HG03064 (cell line): ENCODE data around the gene RAD9A.
"Not testable (repeated sequence)": the region's sequence is repeated elsewhere in the genome, so short reads cannot be mapped to it uniquely, and the experiment has no call there.

Source experiments
- ATAC-seq: cut with Tn5 transposase; IDR thresholded peaks from one replicate; pipeline ENCODE4 v1.9.1; 2021; ENCODE audit warnings: low read depth; ENCODE audit not compliant: unreplicated experiment

RAD9A gene

GRCh38 chr11:67393990-67394389 is 2.2 kb downstream of the RAD9A start:
- ATAC-seq: no peak

DNA sequence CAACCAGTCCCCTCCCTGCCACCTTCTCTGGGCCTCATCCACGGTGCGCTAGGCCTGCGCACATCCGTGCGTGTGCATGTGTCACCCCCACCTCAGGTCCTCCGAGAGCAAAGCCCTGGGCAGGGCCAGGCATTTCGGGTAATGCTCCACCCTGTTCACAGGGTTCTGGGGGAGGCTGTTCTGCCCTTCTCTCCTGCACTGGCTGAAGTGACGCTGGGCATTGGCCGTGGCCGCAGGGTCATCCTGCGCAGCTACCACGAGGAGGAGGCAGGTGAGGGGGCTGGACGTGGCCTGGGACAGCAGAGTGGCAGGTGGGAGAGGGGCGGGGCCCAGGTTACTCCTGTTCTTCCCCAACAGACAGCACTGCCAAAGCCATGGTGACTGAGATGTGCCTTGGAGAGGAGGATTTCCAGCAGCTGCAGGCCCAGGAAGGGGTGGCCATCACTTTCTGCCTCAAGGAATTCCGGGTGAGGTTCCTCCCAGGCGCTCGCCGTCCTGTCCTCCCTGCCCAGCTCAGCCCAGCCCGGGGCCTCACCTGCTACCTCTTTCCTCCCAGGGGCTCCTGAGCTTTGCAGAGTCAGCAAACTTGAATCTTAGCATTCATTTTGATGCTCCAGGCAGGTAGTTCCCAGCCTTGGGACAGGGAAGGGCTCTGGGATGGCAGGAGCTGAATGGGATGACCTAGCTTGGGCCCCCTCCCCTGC is 3.9 kb downstream of the RAD9A start:
- ATAC-seq: no peak

- no peak for ATAC-seq
Observed at GRCh38 chr11:67396259-67396581, 4.4 kb downstream of the RAD9A start.

- ATAC-seq: no peak
Observed at GRCh38 chr11:67396587-67397389, 5.0 kb downstream of the RAD9A start.

DNA sequence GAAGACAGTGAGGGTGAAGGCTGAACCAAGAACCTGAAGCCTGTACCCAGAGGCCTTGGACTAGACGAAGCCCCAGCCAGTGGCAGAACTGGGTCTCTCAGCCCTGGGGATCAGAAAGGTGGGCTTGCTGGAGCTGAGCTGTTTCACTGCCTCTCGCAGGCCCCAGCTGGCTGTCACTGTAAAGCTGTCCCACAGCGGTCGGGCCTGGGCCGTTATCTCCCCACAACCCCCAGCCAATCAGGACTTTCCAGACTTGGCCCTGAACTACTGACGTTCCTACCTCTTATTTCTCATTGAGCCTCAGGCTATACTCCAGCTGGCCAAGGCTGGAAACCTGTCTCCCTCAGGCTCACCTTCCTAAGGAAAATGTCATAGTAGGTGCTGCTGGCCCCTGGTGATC is 5.8 kb downstream of the RAD9A start:
- no peak for ATAC-seq

DNA sequence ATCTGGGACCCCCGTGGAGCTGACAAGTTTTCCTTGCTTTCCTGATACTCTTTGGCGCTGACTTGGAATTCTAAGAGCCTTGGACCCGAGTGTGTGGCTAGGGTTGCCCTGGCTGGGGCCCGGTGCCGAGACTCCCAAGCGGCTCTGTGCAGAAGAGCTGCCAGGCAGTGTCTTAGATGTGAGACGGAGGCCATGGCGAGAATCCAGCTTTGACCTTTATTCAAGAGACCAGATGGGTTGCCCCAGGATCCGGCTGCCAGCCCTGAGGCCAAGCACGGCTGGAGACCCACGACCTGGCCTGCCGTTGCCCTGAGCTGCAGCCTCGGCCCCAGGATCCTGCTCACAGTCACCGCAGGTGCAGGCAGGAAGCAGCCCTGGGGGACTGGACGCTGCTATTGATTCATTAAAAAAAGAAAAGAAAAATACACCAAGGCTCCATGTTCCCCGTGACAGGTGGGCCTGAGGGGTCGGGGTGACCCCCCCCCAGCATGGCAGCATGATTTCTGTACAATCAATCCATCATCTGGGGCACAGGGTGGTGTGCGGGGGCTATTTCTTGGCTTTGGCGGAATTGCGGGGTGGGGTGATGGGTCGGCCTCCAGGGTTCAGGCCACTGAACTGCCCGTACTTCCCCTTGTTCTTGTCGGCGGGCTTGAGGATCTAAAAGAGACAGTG is 6.3 kb downstream of the RAD9A start:
- no peak for ATAC-seq

DNA sequence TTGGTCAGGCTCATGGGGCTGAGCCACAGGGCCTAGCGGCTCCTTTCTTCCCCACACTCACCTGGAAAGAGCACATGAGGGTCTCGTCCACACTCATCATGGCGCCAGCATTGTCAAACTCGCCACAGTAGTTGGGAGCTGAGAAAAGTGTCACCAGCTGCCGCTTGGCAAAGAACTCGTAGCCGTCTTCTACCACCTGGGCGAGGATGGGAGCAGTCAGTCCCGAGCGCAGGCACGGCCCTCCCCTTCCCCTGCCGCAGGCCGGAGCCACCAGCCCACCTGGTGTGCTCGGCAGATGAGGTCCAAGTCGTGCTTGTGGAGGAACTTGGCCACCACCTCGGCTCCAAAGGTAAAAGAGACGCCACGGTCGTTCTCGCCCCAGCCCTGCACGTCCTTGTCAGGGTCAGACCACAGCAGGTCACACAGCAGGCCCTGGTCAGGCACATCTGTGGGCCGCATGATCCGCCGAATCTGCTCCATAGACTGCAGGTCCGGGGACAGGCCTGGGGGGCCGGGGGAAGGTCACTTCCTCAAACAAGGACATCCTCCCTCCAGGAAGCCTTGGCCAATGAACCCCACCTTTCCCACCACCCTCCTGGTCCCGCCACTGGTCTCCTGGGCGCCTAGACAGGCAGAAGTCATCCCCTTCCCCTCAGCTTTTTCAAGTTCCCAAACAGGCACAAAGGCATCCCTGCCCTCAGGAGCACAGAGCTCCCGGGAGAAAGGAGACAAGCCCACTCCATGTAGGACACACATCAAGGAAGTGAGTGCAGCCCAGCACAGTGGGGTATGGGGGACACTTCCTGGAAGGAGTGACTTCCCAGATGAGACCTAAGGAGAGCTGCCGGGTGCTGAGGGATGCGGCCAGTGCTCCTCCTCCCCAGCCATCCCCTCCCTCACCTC is 7.1 kb downstream of the RAD9A start:
- no peak for ATAC-seq

GRCh38 chr11:67400251-67400941 is 8.6 kb downstream of the RAD9A start:
- no peak for ATAC-seq

DNA sequence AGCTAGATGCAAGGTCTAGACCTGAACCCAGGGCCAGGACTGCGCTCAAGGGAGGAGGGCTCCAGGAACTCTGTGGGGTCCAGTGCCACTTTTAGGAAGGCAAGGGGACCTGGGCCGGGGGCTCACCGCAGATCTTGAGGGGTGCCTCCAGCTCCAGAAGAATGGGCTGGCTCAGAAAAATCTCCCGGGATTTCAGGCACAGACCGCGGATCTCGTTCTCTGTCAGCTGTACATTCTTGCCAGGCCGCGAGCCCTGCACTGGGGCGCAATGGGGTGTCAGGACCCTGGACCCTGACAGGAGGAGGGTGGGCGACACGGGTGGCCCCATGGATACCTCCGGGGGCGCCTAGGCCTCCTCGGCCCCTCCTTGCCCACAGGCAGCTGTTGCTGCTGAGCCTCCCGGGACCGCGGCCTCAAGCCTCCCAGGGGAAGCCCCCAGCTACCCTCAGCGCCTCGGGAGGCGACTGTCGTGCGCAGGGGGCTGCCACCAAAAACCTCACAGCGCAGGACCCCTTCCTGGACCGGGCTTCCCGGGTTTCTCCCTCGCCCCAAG is 9.2 kb downstream of the RAD9A start:
- ATAC-seq: no peak

GRCh38 chr11:67401495-67402191 is 9.9 kb downstream of the RAD9A start, which contains the start of gene PPP1CA:
Gene PPP1CA, minus strand, starts transcription at chr11:67401858. Its CDS starts 76 bp downstream, at chr11:67401782.
- peak; percentile 50 for ATAC-seq

GRCh38 chr11:67402192-67402839 is 10.5 kb downstream of the RAD9A start:
- not testable (repeated sequence) for ATAC-seq

- not testable (repeated sequence) for ATAC-seq
Observed at GRCh38 chr11:67403085-67403484, 11.3 kb downstream of the RAD9A start.

GRCh38 chr11:67404515-67405195 is 12.9 kb downstream of the RAD9A start:
- ATAC-seq: no peak

DNA sequence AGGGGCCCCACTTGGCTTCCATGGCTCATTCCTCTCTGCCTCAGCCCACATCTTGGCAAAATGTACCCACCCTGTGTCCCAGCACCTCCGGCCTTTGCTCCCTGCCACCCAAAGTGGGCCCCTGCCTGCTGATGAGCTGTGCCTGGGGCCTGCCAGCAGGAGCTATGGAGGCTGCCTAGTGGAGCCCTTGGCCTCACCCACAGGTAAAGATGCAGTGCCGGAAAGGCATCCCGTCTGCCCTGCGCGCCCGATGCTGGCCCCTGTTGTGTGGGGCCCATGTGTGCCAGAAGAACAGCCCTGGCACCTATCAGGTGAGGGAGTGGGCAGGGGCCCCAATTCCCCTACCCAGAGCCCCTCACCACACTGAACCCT is 13.4 kb downstream of the RAD9A start:
- ATAC-seq: no peak

DNA sequence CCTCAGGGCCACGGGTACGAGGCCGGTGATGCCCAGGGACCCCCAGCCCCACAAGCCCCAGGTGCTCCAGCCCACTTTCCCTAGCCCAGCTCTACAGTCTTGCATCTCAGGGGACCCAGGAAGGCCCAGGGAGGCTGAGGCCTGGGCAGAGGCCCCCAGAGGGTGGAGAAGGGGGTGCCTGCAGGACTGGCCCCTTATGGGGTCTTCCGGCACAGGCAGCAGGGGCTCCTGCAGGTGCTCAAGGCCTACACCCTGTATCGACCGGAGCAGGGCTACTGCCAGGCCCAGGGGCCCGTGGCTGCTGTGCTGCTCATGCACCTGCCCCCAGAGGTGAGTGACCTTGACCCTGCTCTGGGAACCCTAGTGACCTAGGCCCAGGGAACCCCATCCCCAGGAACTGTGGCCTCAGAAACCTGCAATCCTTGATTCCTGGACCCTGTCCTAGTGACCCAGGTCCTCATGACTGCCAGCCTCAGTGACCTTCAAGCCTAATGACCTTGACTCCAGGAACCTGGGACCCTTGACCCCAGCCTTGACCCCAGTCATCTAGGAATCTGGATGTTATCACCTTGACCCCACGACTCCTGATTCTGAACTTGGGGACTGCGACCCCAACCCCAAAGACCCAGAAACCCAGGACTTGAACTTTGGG is 14.0 kb downstream of the RAD9A start:
- ATAC-seq: no peak

DNA sequence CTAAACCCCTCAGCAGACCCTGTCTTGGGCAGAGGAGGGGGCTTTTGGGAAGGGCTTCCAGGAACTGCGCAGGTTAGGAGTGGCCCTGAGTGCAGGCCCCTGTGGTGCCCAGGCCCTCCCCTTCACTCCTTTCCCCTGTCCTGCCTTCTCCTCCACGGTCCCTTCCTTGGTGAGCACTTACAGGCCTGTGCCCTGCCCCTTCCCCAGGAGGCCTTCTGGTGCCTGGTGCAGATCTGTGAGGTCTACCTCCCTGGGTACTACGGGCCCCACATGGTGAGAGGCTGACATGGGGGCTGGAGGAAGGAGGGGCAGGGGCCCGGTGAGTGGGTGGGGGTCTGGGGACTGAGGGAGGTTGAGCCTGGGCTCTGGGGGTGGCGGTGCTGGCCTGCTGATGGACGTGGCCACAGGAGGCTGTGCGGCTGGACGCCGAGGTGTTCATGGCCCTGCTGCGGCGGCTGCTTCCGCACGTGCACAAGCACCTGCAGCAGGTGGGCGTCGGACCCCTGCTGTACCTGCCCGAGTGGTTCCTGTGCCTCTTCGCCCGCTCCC is 14.7 kb downstream of the RAD9A start:
- ATAC-seq: no peak

DNA sequence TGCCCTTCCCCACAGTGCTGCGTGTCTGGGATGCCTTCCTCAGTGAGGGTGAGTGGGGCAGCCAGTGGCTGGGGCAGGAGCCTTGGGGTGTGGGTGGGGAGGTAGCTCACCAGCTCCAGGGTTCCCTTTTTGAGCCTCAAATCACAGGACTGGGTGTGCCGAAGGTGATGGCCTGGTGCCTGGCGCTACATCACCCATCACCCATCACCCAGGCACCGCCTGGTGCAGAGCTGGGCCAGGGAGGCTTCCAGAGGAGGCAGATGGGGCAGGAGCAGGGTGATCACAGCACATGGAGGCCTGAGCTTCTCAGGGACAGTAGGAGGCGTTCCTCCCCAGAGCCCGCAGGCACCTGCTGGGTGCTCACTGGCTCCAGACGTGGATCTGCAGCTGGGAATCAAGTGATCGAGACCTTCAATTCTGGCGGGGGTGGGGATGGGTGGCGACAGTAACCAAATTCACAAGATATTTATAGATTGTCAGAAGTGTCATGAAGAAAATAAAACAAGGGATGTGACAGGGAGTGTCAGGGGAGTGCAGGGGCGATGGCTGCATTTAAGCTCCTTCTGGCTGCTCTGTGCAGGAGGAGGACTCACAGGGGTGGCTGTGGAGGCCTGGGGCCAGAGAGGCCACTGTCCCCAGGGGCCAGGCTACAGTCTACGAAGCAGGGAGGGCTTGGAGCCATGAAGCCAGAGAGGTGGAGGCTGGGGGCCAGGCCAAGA is 15.3 kb downstream of the RAD9A start:
- ATAC-seq: no peak
